ENCODE data around the gene SERHL2. TPM values are rescaled to one million over a fixed set of nuclear protein-coding genes. Genes with fewer than 3 reads are reported as not detected.
A peak's percentile ranks its signal among the peaks of the same experiment; 100 is the strongest.
"Not testable (repeated sequence)": the region's sequence is repeated elsewhere in the genome, so short reads cannot be mapped to it uniquely, and the experiment has no call there.

SERHL2 gene
- total RNA-seq, 5 donors from 2014 or later (not counting 1 experiment from before 2014, with no cell fraction given) = 0.70 to 1.6 (median 1.0) TPM

- peaks cover 0 to 27% of the 10 kb centered on the region in 2 donors for H3K36me3 ChIP-seq (ENCODE audit: control insufficient read depth in 2 of 2, extremely low read depth in 1 of 2, insufficient read depth in 1 of 2, low read length in 1 of 2)
- H3K9me3 ChIP-seq = no peaks in the 10 kb centered on the region
- Mint-ChIP-seq H3K4me1 (peaks cover 8 to 25% (median 8%) of the 10 kb centered on the region in 3 donors), H3K9me3 (no peaks in the 10 kb centered on the region), H3K36me3 (peaks cover 5% of the 10 kb centered on the region), H3K27me3 (no peaks in the 10 kb centered on the region), H3K27ac (peak within 1 kb of the TSS; percentile 94 to 97), H3K4me3 (peak within 1 kb of the TSS; percentile 88 to 98 (median 92))
- no peaks in the 10 kb centered on the region for H3K27me3 ChIP-seq (replicated peaks in 1 of 2; ENCODE audit: control insufficient read depth in 2 of 2, extremely low read depth in 1 of 2, insufficient read depth in 2 of 2, low read length in 1 of 2)
- 9% methylated on average over 61 of the region's 65 CpGs for WGBS (ENCODE audit: insufficient coverage)
- CTCF ChIA-PET = no interaction called here
- H3K4me3 ChIP-seq (ENCODE audit: control insufficient read depth in 1 of 2, extremely low read depth in 1 of 2, low read length in 1 of 2) = peak within 1 kb of the TSS; percentile 66 to 69
- H3K27ac ChIP-seq (ENCODE audit: low read length) = peak within 1 kb of the TSS; percentile 60
- peaks cover 3 to 25% of the 10 kb centered on the region in 2 experiments for H3K4me1 ChIP-seq (ENCODE audit: control insufficient read depth in 1 of 2, extremely low read depth in 1 of 2, insufficient read depth in 2 of 2, low read length in 2 of 2)
- POLR2A ChIA-PET = no interaction called here
- DNase-seq (peak; percentile 65 to 94 (median 80)), ATAC-seq (replicated peaks in 1 of 4) (peak; percentile 93 to 97 (median 95))
Measured at GRCh38 chr22:42519525-42520401, 34.0 kb upstream of the SERHL2 start, which contains the start of gene RRP7A. Gene RRP7A, minus strand, starts transcription at chr22:42519796. Its CDS starts 10 bp downstream, at chr22:42519786.

GRCh38 chr22:42521228-42521546 lies 32.6 kb upstream of the SERHL2 start:
- peak overlapping the region; percentile 41 to 92 (median 87) for H3K4me3 Mint-ChIP-seq
- no peaks in the 10 kb centered on the region for H3K36me3 Mint-ChIP-seq
- ChIA-PET CTCF (no interaction called here), POLR2A (interaction anchor here in 1 of 2 donors (0.7 kb wide), 1 partner anchor 1571 kb away, joined by 17 read pairs; no protein-coding TSS in a partner anchor)
- no peak for DNase-seq
- H3K27me3 ChIP-seq (replicated peaks in 1 of 2; ENCODE audit: control insufficient read depth in 2 of 2, extremely low read depth in 1 of 2, insufficient read depth in 2 of 2, low read length in 1 of 2) = no peaks in the 10 kb centered on the region
- no peaks in the 10 kb centered on the region for H3K9me3 ChIP-seq
- H3K27ac ChIP-seq (ENCODE audit: low read length) = no peak overlapping the region
- H3K27ac Mint-ChIP-seq = peak overlapping the region; percentile 55 to 74
- H3K4me3 ChIP-seq (ENCODE audit: control insufficient read depth in 1 of 2, extremely low read depth in 1 of 2, low read length in 1 of 2) = no peak overlapping the region
- H3K4me1 Mint-ChIP-seq = peaks cover 8 to 25% (median 8%) of the 10 kb centered on the region in 3 donors
- H3K4me1 ChIP-seq (ENCODE audit: control insufficient read depth in 1 of 2, extremely low read depth in 1 of 2, insufficient read depth in 2 of 2, low read length in 2 of 2) = peaks cover 3 to 23% of the 10 kb centered on the region in 2 experiments
- no peaks in the 10 kb centered on the region for H3K9me3 Mint-ChIP-seq
- peaks cover 0 to 15% of the 10 kb centered on the region in 2 donors for H3K36me3 ChIP-seq (ENCODE audit: control insufficient read depth in 2 of 2, extremely low read depth in 1 of 2, insufficient read depth in 1 of 2, low read length in 1 of 2)
- 99% methylated on average over 6 of the region's 9 CpGs for WGBS (ENCODE audit: insufficient coverage)
- no peak for ATAC-seq (replicated peaks in 1 of 4)
- H3K27me3 Mint-ChIP-seq = no peaks in the 10 kb centered on the region

GRCh38 chr22:42522546-42522945 lies 31.2 kb upstream of the SERHL2 start:
- ATAC-seq (replicated peaks in 1 of 4) = no peak
- H3K4me1 Mint-ChIP-seq = peaks cover 8 to 23% (median 8%) of the 10 kb centered on the region in 3 donors
- POLR2A ChIA-PET = no interaction called here
- Histone ChIP-seq H3K27ac (ENCODE audit: low read length) (no peak overlapping the region), H3K9me3 (no peaks in the 10 kb centered on the region), H3K27me3 (replicated peaks in 1 of 2; ENCODE audit: control insufficient read depth in 2 of 2, extremely low read depth in 1 of 2, insufficient read depth in 2 of 2, low read length in 1 of 2) (no peaks in the 10 kb centered on the region), H3K4me1 (ENCODE audit: control insufficient read depth in 1 of 2, extremely low read depth in 1 of 2, insufficient read depth in 2 of 2, low read length in 2 of 2) (peaks cover 3 to 20% of the 10 kb centered on the region in 2 experiments), H3K4me3 (ENCODE audit: control insufficient read depth in 1 of 2, extremely low read depth in 1 of 2, low read length in 1 of 2) (no peak overlapping the region), H3K36me3 (ENCODE audit: control insufficient read depth in 2 of 2, extremely low read depth in 1 of 2, insufficient read depth in 1 of 2, low read length in 1 of 2) (peaks cover 0 to 3% of the 10 kb centered on the region in 2 donors)
- H3K27ac Mint-ChIP-seq = no peak overlapping the region
- CTCF ChIA-PET = no interaction called here
- H3K4me3 Mint-ChIP-seq = no peak overlapping the region
- DNase-seq = no peak
- H3K27me3 Mint-ChIP-seq = no peaks in the 10 kb centered on the region
- WGBS (ENCODE audit: insufficient coverage) = 99% methylated on average over 15 of the region's 15 CpGs
- H3K36me3 Mint-ChIP-seq = no peaks in the 10 kb centered on the region
- H3K9me3 Mint-ChIP-seq = no peaks in the 10 kb centered on the region

GRCh38 chr22:42528591-42529307 lies 25.0 kb upstream of the SERHL2 start:
- H3K4me1 ChIP-seq (ENCODE audit: control insufficient read depth in 1 of 2, extremely low read depth in 1 of 2, insufficient read depth in 2 of 2, low read length in 2 of 2) = peaks cover 0 to 12% of the 10 kb centered on the region in 2 experiments
- Mint-ChIP-seq H3K4me1 (peaks cover 6 to 15% (median 6%) of the 10 kb centered on the region in 3 donors), H3K4me3 (no peak overlapping the region), H3K9me3 (no peaks in the 10 kb centered on the region), H3K27me3 (no peaks in the 10 kb centered on the region), H3K36me3 (no peaks in the 10 kb centered on the region), H3K27ac (no peak overlapping the region)
- no peak overlapping the region for H3K4me3 ChIP-seq (ENCODE audit: control insufficient read depth in 1 of 2, extremely low read depth in 1 of 2, low read length in 1 of 2)
- no peaks in the 10 kb centered on the region for H3K9me3 ChIP-seq
- H3K27ac ChIP-seq (ENCODE audit: low read length) = no peak overlapping the region
- no peak for DNase-seq
- POLR2A ChIA-PET = no interaction called here
- WGBS (ENCODE audit: insufficient coverage) = 80% methylated on average over 7 of the region's 11 CpGs
- no peak for ATAC-seq (replicated peaks in 1 of 4)
- H3K36me3 ChIP-seq (ENCODE audit: control insufficient read depth in 2 of 2, extremely low read depth in 1 of 2, insufficient read depth in 1 of 2, low read length in 1 of 2) = no peaks in the 10 kb centered on the region
- peaks cover 0 to 2% of the 10 kb centered on the region in 2 experiments for H3K27me3 ChIP-seq (replicated peaks in 1 of 2; ENCODE audit: control insufficient read depth in 2 of 2, extremely low read depth in 1 of 2, insufficient read depth in 2 of 2, low read length in 1 of 2)
- CTCF ChIA-PET = interaction anchor here in 1 of 2 donors (0.6 kb wide), 1 partner anchor 31 kb away, joined by 8 read pairs; no protein-coding TSS in a partner anchor

- H3K9me3 ChIP-seq; POLR2A ChIA-PET; H3K36me3 ChIP-seq (ENCODE audit: control insufficient read depth in 2 of 2, extremely low read depth in 1 of 2, insufficient read depth in 1 of 2, low read length in 1 of 2); ATAC-seq (replicated peaks in 1 of 4); DNase-seq; H3K27me3 Mint-ChIP-seq; H3K9me3 Mint-ChIP-seq; H3K27ac Mint-ChIP-seq; H3K36me3 Mint-ChIP-seq; H3K27me3 ChIP-seq (replicated peaks in 1 of 2; ENCODE audit: control insufficient read depth in 2 of 2, extremely low read depth in 1 of 2, insufficient read depth in 2 of 2, low read length in 1 of 2); H3K4me3 Mint-ChIP-seq; H3K27ac ChIP-seq (ENCODE audit: low read length); H3K4me3 ChIP-seq (ENCODE audit: control insufficient read depth in 1 of 2, extremely low read depth in 1 of 2, low read length in 1 of 2): not testable (repeated sequence)
- H3K4me1 ChIP-seq (ENCODE audit: control insufficient read depth in 1 of 2, extremely low read depth in 1 of 2, insufficient read depth in 2 of 2, low read length in 2 of 2) = peaks cover 0 to 13% of the 10 kb centered on the region in 2 experiments
- WGBS (ENCODE audit: insufficient coverage) = 91% methylated on average over 4 of the region's 8 CpGs
- peaks cover 9 to 18% (median 10%) of the 10 kb centered on the region in 3 donors for H3K4me1 Mint-ChIP-seq
- CTCF ChIA-PET = interaction anchor here in 1 of 2 donors (0.6 kb wide), 1 partner anchor 31 kb away, joined by 8 read pairs; no protein-coding TSS in a partner anchor
Measured at GRCh38 chr22:42529435-42529834, 24.3 kb upstream of the SERHL2 start.

- H3K9me3 Mint-ChIP-seq; H3K9me3 ChIP-seq; POLR2A ChIA-PET; H3K27ac Mint-ChIP-seq; H3K4me3 Mint-ChIP-seq; ATAC-seq (replicated peaks in 1 of 4); DNase-seq; H3K27ac ChIP-seq (ENCODE audit: low read length); H3K36me3 ChIP-seq (ENCODE audit: control insufficient read depth in 2 of 2, extremely low read depth in 1 of 2, insufficient read depth in 1 of 2, low read length in 1 of 2); H3K4me3 ChIP-seq (ENCODE audit: control insufficient read depth in 1 of 2, extremely low read depth in 1 of 2, low read length in 1 of 2); H3K27me3 ChIP-seq (replicated peaks in 1 of 2; ENCODE audit: control insufficient read depth in 2 of 2, extremely low read depth in 1 of 2, insufficient read depth in 2 of 2, low read length in 1 of 2); H3K27me3 Mint-ChIP-seq; CTCF ChIA-PET; H3K36me3 Mint-ChIP-seq: not testable (repeated sequence)
- peaks cover 9 to 21% (median 10%) of the 10 kb centered on the region in 3 donors for H3K4me1 Mint-ChIP-seq
- 82% methylated on average over 15 of the region's 24 CpGs for WGBS (ENCODE audit: insufficient coverage)
- H3K4me1 ChIP-seq (ENCODE audit: control insufficient read depth in 1 of 2, extremely low read depth in 1 of 2, insufficient read depth in 2 of 2, low read length in 2 of 2) = peaks cover 0 to 13% of the 10 kb centered on the region in 2 experiments
Measured at GRCh38 chr22:42531401-42532084, 22.2 kb upstream of the SERHL2 start.
